HCT116 (cell line): Measurements from ENCODE around the gene BDNF. TPM values are rescaled to one million over a fixed set of nuclear protein-coding genes. Genes with fewer than 3 reads are reported as not detected.

ENCODE experiments used
- ATAC-seq: fragments of 200-7000 bp; cut with Tn5 transposase; 2 replicates; pipeline ENCODE4 v1.9.1; 2020; ENCODE audit warnings: mild to moderate bottlenecking, moderate library complexity
- BruUV-seq: library from RNA; stranded (reverse); fragments of 400-500 nt; replicated peaks from 2 replicates; lab custom pipeline; 2021; lab: Mats Ljungman, UMichigan
- CTCF ChIA-PET: fragments of 300-600 bp; sonication (Branson Sonifier 250); formaldehyde crosslinking; loops from one replicate; lab custom pipeline; 2021; ENCODE audit warnings: antibody characterized with exemption; lab: Charles Lee
- POLR2A ChIA-PET: fragments of 300-600, 350-600 bp; sonication (Branson Sonifier 250); formaldehyde crosslinking; loops from one replicate; lab custom pipeline; 2021; ENCODE audit warnings: antibody characterized with exemption; lab: Charles Lee
- RAD21 ChIA-PET, 2 experiments: fragments of 300-600 bp; sonication (Branson Sonifier 250); formaldehyde crosslinking; loops; one replicate each; lab custom pipeline; 2023; ENCODE audit warnings: low total read pairs in 2 of 2; ENCODE audit not compliant: uncharacterized antibody in 2 of 2, unreplicated experiment in 2 of 2, low non-redundant PET in 1 of 2; lab: Charles Lee
- DNase-seq: peaks from one replicate; pipeline ENCODE4 v3.0.0-alpha.2; 2010; ENCODE audit warnings: low read depth, low spot score
- H2AFZ ChIP-seq: fragments of 200-600 bp; shearing (Covaris generic), sonication (generic); 2 replicates; pipeline ENCODE4 v1.6.1; 2017; ENCODE audit warnings: low read depth, mixed run types, mixed read lengths, antibody characterized with exemption, low read length; ENCODE audit not compliant: poor library complexity, severe bottlenecking
- H3K27ac ChIP-seq: 2 replicates; pipeline ENCODE4 v1.5.1; 2012; ENCODE audit warnings: low read depth, low read length
- H3K27me3 ChIP-seq: fragments of 200-600 bp; sonication (generic); 2 replicates; pipeline ENCODE4 v1.6.1; 2016; ENCODE audit warnings: mixed run types, low read length, mixed read lengths; ENCODE audit not compliant: insufficient read depth
- H3K36me3 ChIP-seq, 2 experiments: fragments of 200-500 bp in 1 of 2; fragments of 200-600 bp in 1 of 2; sonication (Bioruptor generic) in 1 of 2; sonication (generic) in 1 of 2; 2 replicates each; pipeline versions ENCODE4 v1.5.1 to v1.6.1; 2014 to 2016; ENCODE audit warnings: low read length in 2 of 2, inconsistent platforms in 1 of 2, mixed read lengths in 1 of 2, mixed run types in 1 of 2; ENCODE audit not compliant: insufficient read depth in 2 of 2, control insufficient read depth in 1 of 2
- H3K4me1 ChIP-seq, 2 experiments: fragments of 200-600 bp in 1 of 2; sonication (generic) in 1 of 2; 2 replicates each; pipeline versions ENCODE4 v1.5.1 to v1.6.1; 2012 to 2017; ENCODE audit warnings: low read length in 2 of 2, inconsistent platforms in 1 of 2, mild to moderate bottlenecking in 1 of 2, mixed read lengths in 1 of 2, mixed run types in 1 of 2, moderate library complexity in 1 of 2; ENCODE audit not compliant: insufficient read depth in 2 of 2, control insufficient read depth in 1 of 2
- H3K4me2 ChIP-seq: fragments of 200-600 bp; sonication (generic); 2 replicates; pipeline ENCODE4 v1.6.1; 2017; ENCODE audit warnings: mixed run types, low read length, mixed read lengths
- H3K4me3 ChIP-seq, 2 experiments: fragments of 200-600 bp in 1 of 2; sonication (generic) in 1 of 2; replicated peaks in 1 of 2; 2 replicates each; pipeline ENCODE4 v1.5.1; 2011 to 2016; ENCODE audit warnings: low read length in 2 of 2, control low read depth in 1 of 2, low read depth in 1 of 2, mild to moderate bottlenecking in 1 of 2, mixed read lengths in 1 of 2, mixed run types in 1 of 2
- H3K79me2 ChIP-seq: fragments of 200-600 bp; sonication (generic); 2 replicates; pipeline ENCODE4 v1.6.1; 2017; ENCODE audit warnings: mild to moderate bottlenecking, mixed run types, low read length, moderate library complexity, mixed read lengths; ENCODE audit not compliant: insufficient read depth
- H3K9ac ChIP-seq: fragments of 200-600 bp; sonication (generic); 2 replicates; pipeline ENCODE4 v1.6.1; 2016; ENCODE audit warnings: low read length, mixed read lengths
- H3K9me2 ChIP-seq: fragments of 200-600 bp; sonication (generic), shearing (Covaris generic); 2 replicates; pipeline ENCODE4 v1.6.1; 2017; ENCODE audit warnings: mixed run types, mild to moderate bottlenecking, moderate library complexity; ENCODE audit not compliant: insufficient read depth
- H3K9me3 ChIP-seq, 2 experiments: fragments of 200-500 bp in 1 of 2; fragments of 200-600 bp in 1 of 2; sonication (Bioruptor generic) in 1 of 2; sonication (generic) in 1 of 2; 2 replicates each; pipeline ENCODE4 v1.6.1; 2014 to 2017; ENCODE audit warnings: low read length in 2 of 2, mixed read lengths in 2 of 2, inconsistent platforms in 1 of 2, low read depth in 1 of 2, mild to moderate bottlenecking in 1 of 2, mixed run types in 1 of 2, moderate library complexity in 1 of 2; ENCODE audit not compliant: control insufficient read depth in 1 of 2, insufficient read depth in 1 of 2
- H4K20me1 ChIP-seq: fragments of 200-600 bp; sonication (generic), shearing (Covaris generic); 2 replicates; pipeline ENCODE4 v1.6.1; 2017; ENCODE audit warnings: mixed run types, mild to moderate bottlenecking, moderate library complexity; ENCODE audit not compliant: insufficient read depth
- ATF3 ChIP-seq: IDR thresholded peaks from 2 replicates; pipeline ENCODE4 v1.6.1; 2012
- CTCF ChIP-seq, 3 experiments: fragments of 200-600 bp in 1 of 3; sonication (generic) in 1 of 3; IDR thresholded peaks in 2 of 3; conservative IDR thresholded peaks in 1 of 3; 2 replicates each; pipeline ENCODE4 v1.5.1; 2012 to 2017; ENCODE audit warnings: low read depth in 2 of 3, low read length in 2 of 3, antibody characterized with exemption in 1 of 3, borderline replicate concordance in 1 of 3, control low read depth in 1 of 3, mild to moderate bottlenecking in 1 of 3, mixed read lengths in 1 of 3, mixed run types in 1 of 3, moderate library complexity in 1 of 3; ENCODE audit not compliant: insufficient read depth in 1 of 3
- ELF1 ChIP-seq: IDR thresholded peaks from 2 replicates; pipeline ENCODE4 v1.6.1; 2012; ENCODE audit warnings: low read depth, borderline replicate concordance
- EZH2 ChIP-seq: fragments of 200-600 bp; sonication (generic); IDR thresholded peaks from 2 replicates; pipeline ENCODE4 v1.6.1; 2017; ENCODE audit warnings: antibody characterized with exemption, mixed run types
- FOSL1 ChIP-seq: IDR thresholded peaks from 2 replicates; pipeline ENCODE4 v1.6.1; 2012; ENCODE audit warnings: low read depth
- JUND ChIP-seq: IDR thresholded peaks from 2 replicates; pipeline ENCODE4 v1.6.1; 2012
- MAX ChIP-seq: IDR thresholded peaks from 2 replicates; pipeline ENCODE4 v1.6.1; 2012
- POLR2AphosphoS5 ChIP-seq: IDR thresholded peaks from 2 replicates; pipeline ENCODE4 v1.6.1; 2011; ENCODE audit warnings: mild to moderate bottlenecking, low read depth, low read length, moderate library complexity
- SIN3A ChIP-seq: IDR thresholded peaks from 2 replicates; pipeline ENCODE4 v1.6.1; 2012; ENCODE audit warnings: low read depth
- SP1 ChIP-seq: IDR thresholded peaks from 2 replicates; pipeline ENCODE4 v1.6.1; 2012; ENCODE audit warnings: low read depth
- SRF ChIP-seq: IDR thresholded peaks from 2 replicates; pipeline ENCODE4 v1.6.1; 2012; ENCODE audit warnings: low read depth
- TCF7L2 ChIP-seq: IDR thresholded peaks from 2 replicates; pipeline ENCODE4 v1.7.0; 2011; ENCODE audit warnings: borderline replicate concordance, inconsistent platforms; ENCODE audit not compliant: insufficient read depth, insufficient read length; ENCODE audit errors: extremely low read depth
- YY1 ChIP-seq: IDR thresholded peaks from 2 replicates; pipeline ENCODE4 v1.6.1; 2011; ENCODE audit warnings: low read length, low read depth, moderate library complexity, mild to moderate bottlenecking; ENCODE audit not compliant: insufficient replicate concordance; ENCODE audit errors: extremely low read depth
- intact Hi-C: fragments of 100-400 bp; cut with micrococcal nuclease; formaldehyde crosslinking; loops from 2 replicates; pipeline ENCODE4 v1.10.0; 2022
- total RNA-seq: library from RNA; stranded (reverse); gene quantifications from one replicate; pipeline ENCODE4 v1.2.1, GENCODE V29; 2021; ENCODE audit not compliant: unreplicated experiment

Gene BDNF
- total RNA-seq, 1 experiment from 2014 or later = 22.0 TPM

- Histone ChIP-seq H3K9ac (no peak overlapping the region), H3K9me3 (no peaks in the 10 kb centered on the region), H3K4me2 (no peak overlapping the region), H3K27ac (no peak overlapping the region), H3K79me2 (peaks cover 93% of the 10 kb centered on the region), H3K36me3 (0 out of 4 replicates have a peak, but pooled peaks cover 0 to 9% of the 10 kb centered on the region in 2 experiments), H2AFZ (no peak overlapping the region), H3K4me3 (no peak overlapping the region), H4K20me1 (peaks cover 10% of the 10 kb centered on the region; the same call in 1 of the 2 replicates), H3K27me3 (no peaks in the 10 kb centered on the region), H3K4me1 (peaks cover 0 to 7% of the 10 kb centered on the region in 2 experiments; a peak in 1 of 4 replicates), H3K9me2 (no peaks in the 10 kb centered on the region)
- no peak for TF ChIP-seq YY1
- TF ChIP-seq ATF3 = no peak
- TF ChIP-seq SP1 = no peak
- no peak for TF ChIP-seq FOSL1
- TF ChIP-seq JUND = no peak
- no peak for TF ChIP-seq MAX
- TF ChIP-seq SIN3A = no peak
- TF ChIP-seq CTCF (IDR thresholded peaks at IDR 0.05 in 2 of 3, conservative IDR thresholded peaks at IDR 0.05 in 1 of 3; ENCODE audit: borderline replicate concordance in 1 of 3, insufficient read depth in 1 of 3, low read depth in 2 of 3, low read length in 2 of 3) = no peak
- TF ChIP-seq POLR2AphosphoS5 = no peak
- TF ChIP-seq ELF1 = no peak
- no peak for TF ChIP-seq TCF7L2
- TF ChIP-seq SRF = no peak
- TF ChIP-seq EZH2 = no peak
- RAD21 ChIA-PET = no interaction called here
- intact Hi-C loops = no loop called here
- CTCF ChIA-PET = no interaction called here
- POLR2A ChIA-PET = no interaction called here
- ATAC-seq = no peak
- no peak for DNase-seq
- BruUV-seq = no TSS peak
Observed at GRCh38 chr11:27678242-27678641, 22.0 kb downstream of the BDNF start.
